T-helper 1 cell treated with Interleukin-12 subunit alpha and Interleukin-12 subunit beta and Interleukin-4 antibody, amounts not matched to agents 30 ng/mL and 1 ng/mL, for 36 hours (primary cell): ENCODE results near the gene MXD4. TPM values are rescaled to one million over a fixed set of nuclear protein-coding genes. Genes with fewer than 3 reads are reported as not detected.
"Not testable (repeated sequence)": the region's sequence is repeated elsewhere in the genome, so short reads cannot be mapped to it uniquely, and the experiment has no call there.

ENCODE experiments used
- intact Hi-C: fragments of 100-400 bp; cut with micrococcal nuclease; formaldehyde crosslinking; loops from one replicate; pipeline ENCODE4 v1.15.1; 2024
- total RNA-seq: library from RNA; stranded (reverse); gene quantifications from 2 replicates; pipeline ENCODE4 v1.2.3, GENCODE V29; 2022

MXD4 gene
- total RNA-seq, 1 donor from 2014 or later: 25.1 TPM

DNA sequence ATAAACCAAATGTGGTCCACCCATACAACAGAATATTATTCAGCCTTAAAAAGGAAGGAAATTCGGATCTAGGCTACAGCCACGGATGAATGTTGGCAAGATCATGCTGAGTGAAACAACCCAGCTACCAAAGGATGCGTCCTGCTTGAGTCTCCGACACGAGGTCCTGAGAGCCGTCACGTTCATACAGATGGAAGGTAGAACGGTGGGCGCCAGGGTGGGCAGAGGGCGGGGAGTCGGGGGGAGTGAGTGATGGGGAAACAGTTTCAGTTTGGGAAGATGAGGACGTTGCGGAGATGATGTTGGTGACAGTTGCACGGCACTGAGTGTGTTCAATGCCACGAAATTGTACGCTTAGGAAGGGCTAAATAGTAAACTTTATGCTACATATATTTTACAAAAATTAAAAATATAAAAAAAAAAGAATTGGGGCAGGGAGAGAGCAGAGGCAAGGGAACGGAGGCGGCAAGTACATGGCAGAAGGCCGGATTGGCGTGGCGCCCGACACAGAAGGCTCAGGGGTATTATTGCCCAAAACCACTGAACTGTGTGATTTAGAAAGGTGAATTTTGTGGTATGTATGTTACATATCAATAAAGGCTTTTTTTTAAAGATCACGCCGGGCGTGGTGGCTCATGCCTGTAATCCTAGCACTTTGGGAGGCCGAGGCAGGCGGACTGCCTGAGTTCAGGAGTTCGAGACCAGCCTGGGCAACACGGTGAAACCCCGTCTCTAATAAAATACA, 14.8 kb upstream of the MXD4 start:
- intact Hi-C loops: no loop called here

DNA sequence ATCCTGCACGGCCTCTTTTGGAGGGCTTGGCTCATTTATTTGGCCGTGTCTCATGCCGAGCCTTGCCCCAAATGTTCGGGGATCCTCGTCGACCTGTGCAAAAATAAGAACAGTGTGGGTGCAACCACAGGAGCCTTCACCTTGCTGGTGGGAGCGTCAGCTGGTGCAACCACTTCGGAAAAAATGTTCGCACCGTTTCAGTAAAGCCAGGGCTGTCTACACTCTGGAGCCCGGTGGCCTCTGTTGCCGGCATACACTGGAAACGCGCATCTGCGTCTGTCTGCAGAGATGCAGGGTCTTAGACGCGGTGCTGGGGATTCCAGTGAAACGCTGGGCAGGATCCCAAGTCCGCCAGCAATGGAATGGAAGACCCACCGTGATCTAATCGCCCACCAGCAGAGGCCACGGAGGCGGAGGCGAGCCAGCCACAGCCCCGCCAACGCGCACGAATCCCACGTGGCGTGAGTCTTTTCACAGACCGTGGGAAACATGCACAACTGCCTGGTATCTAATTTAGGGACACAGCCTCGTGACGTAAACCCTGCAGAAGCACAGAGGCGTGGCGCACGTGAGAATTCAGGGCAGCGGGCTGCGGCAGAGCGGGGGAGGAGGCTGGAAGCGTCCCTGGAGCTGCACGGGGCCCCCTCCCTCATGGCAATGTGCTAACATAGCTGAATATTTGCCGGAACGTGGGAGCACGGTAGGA, 13.8 kb upstream of the MXD4 start:
- intact Hi-C loops: no loop called here

DNA sequence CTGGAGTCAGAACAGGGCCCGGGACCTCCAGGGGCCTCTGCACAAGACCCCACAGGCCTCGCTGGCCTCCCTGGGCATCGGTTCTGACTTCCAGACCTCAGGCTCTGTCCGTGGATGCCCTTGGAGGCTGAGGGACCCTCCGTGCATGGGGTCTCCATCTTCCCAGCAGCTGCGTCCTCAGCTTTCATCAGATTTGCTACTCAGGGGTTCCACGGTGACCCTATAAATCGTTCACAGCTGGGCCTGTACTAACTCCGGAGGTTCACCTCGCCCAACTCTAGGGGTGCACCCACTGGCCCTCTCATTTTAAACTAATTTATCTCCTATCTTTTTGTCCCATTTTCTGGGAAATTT, 13.1 kb upstream of the MXD4 start:
- intact Hi-C loops: not testable (repeated sequence)

DNA sequence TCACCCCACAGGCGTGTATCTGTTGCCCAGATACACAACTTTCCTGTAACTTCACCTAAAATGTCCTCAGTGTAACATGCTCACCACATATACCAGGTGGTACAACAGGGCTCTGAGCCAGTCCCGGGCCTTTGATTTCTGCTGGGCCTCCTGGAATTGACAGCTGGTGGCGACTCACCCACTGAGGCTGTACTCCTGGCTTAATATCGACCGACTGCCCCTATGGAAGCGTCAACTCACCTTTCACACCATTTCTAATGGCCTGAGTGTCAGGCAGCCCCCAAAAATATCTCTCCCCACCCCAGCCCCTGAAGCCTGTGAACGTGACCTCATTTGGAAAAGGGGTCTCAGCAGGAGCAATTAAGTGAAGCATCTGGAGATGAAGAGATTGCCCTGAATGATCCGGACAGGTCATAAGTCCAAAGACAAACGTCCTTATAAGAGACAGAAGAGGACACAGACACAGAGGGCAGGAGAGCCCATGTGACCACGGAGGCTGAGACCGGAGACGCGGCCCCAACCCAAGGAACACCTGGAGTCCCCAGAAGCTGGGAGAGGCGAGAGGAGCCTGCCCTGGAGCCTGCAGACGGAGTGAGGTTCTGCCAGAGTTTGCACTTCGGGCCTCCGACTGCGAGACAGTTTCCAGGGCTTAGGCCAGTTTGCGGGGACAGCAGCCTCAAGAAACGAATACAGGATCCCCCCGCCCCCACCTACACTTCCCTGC, 12.6 kb upstream of the MXD4 start:
- intact Hi-C loops: no loop called here

DNA sequence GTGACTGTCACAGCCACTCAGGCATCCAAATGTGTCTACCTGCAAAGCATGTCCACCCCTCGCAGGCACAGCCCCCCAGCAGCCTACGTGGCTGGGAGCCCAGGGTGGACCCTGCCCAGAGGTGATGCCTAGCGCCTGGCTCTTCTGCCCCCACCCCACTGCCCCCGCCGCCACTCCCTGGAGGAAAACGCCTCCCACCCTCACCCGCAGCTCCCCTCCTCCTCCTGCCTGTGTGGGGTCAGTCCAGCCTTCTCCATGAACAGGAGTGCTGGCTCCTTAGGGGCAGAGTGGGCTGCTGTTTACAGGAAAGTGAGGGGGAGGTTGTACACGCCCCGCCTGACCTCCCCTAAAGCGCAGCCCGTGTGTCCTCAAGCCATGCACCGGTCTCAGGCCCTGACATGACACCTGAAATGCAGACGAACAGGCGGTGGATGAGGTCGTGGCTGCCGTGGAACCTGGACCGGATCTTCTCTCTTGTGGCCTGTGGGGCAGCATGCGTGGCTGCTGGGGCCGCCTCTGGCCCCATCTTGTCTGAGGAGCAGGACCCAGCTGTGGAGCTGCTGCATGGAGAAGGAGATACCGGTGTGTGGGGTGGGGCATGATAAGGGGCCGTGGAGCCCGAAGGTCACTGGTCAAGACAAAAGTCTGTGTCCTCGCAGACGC, 11.9 kb upstream of the MXD4 start:
- intact Hi-C loops: no loop called here

DNA sequence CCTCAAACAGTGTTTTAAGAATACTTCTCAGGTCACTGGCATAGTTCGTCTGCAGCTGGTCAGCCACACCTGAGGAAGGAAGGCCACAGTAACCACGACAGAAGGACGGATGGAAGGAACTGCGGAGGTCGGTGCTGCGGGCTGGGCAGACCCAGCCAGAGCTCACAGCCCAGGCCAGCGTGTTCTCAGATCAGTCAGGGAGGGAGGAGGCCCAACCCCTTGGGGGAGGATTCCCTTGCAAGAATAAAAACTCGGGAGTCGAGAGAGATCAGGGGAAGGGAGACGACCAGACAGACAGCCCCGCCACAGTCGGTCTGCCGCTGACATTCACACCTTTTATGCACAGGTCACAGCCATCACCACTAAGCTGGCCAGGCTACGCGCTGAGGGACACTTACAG, 11.3 kb upstream of the MXD4 start:
- intact Hi-C loops: no loop called here

DNA sequence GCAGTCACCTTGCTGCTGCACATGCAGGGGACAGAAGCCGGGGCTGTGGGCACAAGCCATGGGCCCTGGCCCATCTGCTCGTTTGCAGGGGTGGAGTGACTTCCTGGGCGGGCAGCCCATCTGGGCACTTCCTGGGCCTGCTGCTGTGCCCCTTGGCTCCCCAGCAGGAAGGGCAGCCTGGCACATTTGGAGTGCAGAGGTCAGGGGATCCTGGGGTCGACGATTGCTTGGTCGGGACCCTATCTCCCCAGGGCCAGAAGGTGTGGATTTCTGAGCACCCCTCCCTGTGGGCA, 10.9 kb upstream of the MXD4 start:
- intact Hi-C loops: no loop called here

DNA sequence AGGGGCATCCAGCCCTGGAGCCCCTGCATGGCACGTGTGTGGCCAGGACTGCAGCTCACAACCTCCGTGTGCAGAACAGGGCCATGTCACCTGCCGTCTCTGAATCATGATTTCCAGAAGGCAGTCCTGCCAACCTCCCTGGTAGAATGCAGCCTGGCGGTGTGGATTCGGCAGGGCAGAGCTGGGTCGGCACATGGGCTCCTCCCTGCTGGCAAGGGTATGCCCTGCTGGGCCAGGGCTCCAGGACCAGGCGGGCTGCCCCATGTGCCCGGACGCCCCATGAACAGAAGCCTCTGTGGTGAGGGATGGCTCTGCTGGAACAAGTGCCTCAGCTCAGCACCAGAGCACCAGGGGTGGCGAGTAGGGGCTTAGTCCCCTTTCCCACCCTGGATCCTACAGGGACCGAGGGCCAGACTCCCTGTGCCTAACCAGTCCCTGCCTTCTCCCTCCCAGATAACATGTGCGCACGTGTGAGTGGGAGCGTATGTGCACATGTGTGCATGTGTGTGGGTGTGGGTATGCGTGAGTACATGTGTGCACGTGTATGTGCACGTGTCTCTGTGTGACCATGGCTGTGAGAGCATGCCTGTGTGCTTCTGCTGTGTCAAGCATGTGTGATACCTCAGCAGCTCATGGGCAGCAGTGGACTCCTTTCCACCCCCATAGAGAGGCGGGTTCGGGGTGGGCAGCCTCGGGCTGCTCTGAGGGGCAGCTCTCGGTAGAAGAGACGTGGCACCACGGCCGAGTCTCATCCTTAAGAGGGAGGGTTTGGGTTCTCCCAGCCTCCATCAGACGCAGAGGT, 10.3 kb upstream of the MXD4 start:
- intact Hi-C loops: no loop called here

DNA sequence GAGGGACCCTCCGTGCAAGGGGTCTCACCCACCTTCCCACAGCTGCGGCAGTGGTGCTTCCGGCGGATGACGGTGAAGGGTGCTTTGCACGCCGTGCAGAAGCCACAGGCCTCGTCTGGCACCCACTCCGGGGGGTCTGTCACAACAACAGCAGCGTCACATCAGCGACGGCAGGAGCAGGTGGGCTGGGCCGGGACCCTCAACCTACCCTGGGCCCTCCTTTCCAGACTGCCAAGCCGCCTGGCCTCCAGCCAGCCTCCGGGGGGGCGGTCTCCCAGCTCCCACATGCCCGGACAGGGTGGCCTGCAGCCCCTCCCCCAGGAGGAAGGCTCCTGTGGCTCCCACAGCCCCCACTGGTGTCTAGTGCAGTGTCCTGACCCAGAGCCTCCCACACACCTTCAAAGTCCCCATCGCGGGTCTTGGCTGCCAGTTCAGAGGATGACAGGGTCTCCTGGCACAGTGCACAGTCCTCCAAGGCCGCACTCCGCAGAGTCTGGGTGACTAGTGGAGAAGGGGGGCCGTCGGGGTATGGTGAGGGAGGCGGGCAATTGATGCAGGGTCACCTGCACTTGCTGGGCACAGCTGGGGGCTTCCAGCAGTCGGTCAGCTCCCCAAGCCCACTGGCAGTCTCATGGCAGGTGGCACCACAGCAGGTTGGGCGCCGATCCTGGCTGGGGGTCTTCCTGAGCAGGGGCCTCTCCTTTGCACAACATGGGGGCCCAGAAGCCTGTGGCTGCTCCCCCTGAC, 9.5 kb upstream of the MXD4 start:
- intact Hi-C loops: no loop called here

DNA sequence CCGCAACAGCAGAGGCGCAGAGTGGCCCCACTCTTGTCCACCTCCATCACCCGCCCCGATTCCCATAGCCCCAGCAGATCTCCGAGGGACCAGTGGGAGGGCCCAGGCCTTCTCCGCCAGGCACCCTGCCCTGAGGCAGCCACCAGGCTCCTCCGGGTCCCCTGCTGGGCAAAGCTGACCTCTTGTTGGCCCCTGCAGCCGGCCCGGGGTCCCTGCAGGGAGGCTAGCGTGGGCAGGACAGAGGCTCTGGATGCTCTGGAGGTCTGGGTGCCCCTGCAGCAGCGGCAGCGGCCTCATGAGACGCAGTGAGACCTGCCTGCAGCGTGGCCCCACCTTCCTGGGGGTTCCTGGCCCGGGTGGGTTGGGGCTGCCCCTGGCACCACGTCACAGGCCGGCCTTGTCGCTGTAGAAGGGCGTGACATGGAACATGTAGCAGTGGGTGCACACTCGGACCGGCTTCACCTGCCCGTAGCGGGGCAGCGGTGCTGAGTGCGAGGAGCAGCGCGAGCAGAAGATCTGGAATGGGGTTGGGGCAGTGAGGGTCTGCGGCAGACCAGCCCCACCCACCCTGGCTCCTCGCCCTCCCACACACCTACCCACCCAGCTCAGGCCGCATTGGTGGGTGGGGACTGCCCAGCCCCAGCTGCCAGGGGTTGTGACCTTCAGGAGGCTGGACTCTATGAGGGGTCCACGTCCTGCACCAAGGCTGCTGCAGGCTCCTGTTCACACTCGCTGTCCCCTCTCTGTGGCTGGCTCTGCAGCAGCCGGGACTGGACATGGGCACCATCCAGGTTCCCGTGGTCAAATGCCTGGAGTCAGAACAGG, 8.6 kb upstream of the MXD4 start:
- intact Hi-C loops: no loop called here

DNA sequence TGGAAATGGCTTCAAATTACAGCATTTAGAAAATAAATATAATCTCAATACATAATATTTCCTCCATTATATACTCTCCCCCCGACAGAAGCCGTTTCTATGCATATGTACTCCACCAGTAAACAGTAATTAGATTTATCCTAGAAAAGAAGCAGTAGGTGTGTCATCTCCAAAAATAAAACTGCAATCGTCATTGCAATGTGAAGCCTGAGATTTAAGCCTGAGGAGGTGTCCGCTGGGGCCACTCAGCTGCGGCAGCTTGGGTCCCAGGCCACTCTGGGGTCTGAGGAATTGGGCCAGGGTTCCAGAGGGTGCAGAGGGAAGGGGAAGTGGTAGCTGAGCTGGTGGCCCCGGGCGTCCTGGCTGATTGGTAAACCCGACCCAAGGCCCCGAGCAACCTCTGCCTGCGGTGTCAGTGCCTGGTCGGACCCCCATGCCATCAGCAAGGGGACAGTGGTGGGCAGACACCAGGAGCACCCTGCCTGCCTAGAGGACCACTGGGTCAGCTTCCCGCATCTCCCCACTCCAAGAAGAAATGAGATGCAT, 7.8 kb upstream of the MXD4 start:
- intact Hi-C loops: no loop called here

DNA sequence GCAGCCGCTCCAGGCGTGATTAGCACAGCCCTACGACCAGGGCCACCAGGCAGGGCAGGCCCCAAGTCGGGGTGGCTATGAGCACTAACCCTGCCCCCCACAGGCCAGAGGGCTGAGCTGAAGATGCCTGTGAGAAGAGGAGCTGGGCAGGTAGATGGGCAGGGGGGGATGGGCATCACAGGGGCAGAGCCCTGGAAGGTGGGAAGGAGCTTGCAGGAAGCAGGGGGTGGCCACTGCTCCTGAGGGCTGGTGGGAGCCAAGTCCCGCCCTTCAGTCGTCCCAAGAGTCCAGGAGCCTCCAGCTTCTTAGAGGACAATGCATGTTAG, 7.3 kb upstream of the MXD4 start:
- intact Hi-C loops: no loop called here

DNA sequence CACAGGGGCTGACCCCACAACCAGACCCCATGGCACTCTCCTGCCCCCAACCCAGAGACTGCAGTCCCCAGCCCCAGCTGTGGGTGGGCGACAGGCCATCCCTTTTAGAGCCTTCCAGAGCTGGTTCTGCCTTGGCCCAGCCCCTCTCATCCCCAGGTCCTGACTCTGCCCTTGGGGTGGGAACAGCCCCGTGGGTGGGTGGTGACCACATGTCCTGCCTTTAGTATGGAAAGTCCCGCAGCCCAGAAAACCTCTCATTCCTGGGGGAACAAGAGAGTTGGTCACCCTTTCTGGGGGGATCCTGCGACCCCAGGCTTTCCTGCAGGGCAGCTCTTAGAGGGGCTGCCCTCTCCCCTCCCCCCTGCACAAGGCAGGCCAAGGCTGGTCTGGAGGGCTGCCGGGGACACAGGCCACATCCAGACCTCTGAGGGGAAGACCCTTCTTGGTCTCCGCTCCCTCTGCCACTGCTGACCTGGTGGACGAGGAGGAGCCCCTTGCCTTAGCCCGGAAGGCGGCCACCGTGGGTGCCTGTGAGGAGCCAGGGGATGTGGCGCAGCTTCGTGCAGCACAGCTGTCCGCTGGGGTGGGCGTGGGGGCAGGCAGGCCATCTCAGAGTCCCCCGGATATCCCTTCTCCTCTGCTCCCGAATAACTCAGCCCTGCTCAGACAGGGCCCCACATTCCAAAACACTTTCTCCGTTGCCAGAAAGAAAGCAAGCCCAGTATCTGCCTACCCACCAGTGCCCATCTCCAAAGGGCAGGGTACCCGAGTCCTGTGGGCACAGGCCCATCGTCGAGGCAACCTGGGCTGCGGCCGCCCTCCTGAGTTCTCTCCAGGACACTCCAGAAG, 6.7 kb upstream of the MXD4 start:
- intact Hi-C loops: no loop called here

DNA sequence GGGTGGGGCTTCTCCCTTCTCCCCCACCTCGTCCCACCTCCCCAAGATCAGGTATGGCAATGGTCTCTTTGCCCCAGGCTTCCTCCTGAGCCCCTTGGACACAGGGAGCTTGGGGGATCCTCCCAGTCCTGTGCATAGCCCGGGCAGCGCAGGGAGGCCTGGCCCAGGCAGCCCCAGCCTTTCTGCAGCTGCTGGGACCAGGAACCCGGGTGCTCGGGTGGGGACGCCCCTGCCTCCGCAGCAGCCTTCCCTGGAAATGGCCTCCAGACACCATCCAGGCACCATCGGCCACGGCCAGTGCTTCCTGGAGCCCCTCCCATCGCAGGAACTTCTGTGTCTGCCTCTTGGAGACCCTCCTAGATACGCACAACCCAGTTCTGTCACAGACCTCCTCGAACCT, 5.9 kb upstream of the MXD4 start:
- intact Hi-C loops: no loop called here

DNA sequence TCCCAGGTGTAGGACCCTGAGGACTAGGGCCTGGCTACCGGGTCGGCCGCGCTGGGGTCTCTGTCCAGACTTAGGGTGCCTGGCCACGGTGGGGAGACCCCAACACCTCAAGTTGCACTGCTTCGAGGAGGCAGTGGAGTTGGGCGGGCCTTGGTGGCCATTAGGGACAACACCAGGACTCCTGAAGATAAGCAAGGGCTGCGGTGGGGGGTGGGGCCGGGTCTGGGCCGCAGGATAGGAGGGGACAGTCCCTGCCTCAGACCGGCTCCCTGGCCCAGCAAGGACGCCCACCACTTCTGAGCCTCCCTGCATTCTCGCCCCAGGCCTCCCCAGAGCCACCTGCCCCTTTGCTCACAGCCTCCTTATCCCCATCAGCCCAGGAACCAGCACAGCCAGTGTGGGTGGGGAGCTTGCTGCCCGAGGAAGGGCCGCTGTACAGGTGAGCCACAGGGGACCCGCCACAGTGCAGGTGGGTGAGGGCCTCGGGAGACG, 5.5 kb upstream of the MXD4 start:
- intact Hi-C loops: no loop called here

DNA sequence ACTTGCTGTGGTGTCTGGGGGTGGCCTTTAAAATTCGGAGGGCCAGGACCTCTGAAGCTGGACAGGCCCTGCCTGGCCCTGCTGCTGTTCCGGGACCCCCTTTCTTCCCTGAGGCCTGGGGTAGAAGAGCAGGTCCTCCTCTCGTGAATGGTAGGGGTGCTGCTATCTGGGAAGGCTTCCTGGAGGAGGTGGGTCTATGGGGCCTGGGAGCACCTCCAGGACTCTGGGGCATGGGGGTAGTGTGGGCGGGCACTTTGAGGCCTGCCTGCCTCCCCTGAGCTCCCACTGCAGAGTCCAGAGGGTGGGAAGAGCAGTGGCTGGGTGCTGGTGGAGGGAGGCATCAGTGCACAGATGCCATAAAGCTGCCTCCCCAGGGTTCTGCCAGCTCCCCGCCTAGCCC, 4.9 kb upstream of the MXD4 start:
- intact Hi-C loops: no loop called here

DNA sequence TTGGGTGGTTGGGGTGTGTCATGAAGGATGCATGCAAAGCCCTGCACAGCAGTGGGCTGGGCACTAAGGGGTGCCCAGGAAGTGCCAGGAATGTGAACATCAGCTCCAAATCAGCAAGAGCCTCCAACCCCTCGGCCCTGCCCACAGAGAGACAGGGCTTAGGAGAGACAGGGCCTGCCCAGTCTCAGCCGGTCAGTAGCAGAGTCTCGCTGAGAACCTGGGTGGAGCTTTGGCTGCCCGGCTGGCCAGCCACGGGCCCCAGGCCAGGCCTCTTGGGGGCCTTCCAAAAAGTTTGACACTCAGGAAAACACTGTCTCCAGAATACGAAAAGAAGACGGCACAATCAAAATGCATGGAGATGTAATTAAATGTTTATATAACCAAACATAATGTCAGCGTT, 4.3 kb upstream of the MXD4 start:
- intact Hi-C loops: no loop called here
